DND-41 (cell line): ENCODE results near the gene HSPBP1.

Experiments used
- EZH2 ChIP-seq: IDR thresholded peaks from 3 replicates; pipeline ENCODE4 v1.6.1; 2012; ENCODE audit warnings: borderline replicate concordance, low read depth, mild to moderate bottlenecking, moderate library complexity, low read length, inconsistent platforms; ENCODE audit not compliant: severe bottlenecking
- TF ChIP-seq, protein P1 (sequence below): IDR thresholded peaks from 2 replicates; pipeline ENCODE4 v1.5.1; 2012; ENCODE audit warnings: borderline replicate concordance, low read length, moderate library complexity, mild to moderate bottlenecking; ENCODE audit not compliant: poor library complexity, severe bottlenecking; ENCODE audit errors: extremely low read depth

DNA sequence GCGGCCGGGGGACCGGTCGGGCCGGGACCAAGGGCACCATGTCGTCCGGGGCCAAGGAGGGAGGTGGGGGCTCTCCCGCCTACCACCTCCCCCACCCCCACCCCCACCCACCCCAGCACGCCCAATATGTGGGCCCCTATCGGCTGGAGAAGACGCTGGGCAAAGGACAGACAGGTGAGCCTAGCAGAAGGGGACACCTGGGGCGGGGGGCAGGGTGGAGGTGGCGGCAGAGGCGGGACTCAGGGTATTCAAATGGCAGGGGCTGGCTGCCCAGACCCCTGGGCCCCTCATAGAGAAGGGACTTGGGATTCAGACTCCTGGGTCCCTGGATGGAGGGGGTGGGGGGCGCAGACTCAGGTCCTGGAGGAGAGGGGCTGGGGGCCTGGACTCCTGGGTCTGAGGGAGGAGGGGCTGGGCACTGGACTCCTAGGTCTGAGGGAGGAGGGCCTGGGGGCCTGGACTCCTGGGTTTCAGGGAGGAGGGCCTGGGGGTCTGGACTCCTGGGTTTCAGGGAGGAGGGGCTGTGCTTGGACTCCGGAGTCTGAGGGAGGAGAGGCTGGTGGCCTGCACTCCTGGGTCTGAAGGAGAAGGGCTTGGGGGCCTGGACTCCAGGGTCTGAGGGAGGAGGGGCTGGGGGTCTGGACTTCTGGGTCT lies 4.6 kb upstream of the HSPBP1 start:
- no peak for TF ChIP-seq EZH2
- TF ChIP-seq, protein P1, sequence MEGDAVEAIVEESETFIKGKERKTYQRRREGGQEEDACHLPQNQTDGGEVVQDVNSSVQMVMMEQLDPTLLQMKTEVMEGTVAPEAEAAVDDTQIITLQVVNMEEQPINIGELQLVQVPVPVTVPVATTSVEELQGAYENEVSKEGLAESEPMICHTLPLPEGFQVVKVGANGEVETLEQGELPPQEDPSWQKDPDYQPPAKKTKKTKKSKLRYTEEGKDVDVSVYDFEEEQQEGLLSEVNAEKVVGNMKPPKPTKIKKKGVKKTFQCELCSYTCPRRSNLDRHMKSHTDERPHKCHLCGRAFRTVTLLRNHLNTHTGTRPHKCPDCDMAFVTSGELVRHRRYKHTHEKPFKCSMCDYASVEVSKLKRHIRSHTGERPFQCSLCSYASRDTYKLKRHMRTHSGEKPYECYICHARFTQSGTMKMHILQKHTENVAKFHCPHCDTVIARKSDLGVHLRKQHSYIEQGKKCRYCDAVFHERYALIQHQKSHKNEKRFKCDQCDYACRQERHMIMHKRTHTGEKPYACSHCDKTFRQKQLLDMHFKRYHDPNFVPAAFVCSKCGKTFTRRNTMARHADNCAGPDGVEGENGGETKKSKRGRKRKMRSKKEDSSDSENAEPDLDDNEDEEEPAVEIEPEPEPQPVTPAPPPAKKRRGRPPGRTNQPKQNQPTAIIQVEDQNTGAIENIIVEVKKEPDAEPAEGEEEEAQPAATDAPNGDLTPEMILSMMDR = no peak
